ENCODE data around the gene PHLDA3.

Gene PHLDA3

DNA sequence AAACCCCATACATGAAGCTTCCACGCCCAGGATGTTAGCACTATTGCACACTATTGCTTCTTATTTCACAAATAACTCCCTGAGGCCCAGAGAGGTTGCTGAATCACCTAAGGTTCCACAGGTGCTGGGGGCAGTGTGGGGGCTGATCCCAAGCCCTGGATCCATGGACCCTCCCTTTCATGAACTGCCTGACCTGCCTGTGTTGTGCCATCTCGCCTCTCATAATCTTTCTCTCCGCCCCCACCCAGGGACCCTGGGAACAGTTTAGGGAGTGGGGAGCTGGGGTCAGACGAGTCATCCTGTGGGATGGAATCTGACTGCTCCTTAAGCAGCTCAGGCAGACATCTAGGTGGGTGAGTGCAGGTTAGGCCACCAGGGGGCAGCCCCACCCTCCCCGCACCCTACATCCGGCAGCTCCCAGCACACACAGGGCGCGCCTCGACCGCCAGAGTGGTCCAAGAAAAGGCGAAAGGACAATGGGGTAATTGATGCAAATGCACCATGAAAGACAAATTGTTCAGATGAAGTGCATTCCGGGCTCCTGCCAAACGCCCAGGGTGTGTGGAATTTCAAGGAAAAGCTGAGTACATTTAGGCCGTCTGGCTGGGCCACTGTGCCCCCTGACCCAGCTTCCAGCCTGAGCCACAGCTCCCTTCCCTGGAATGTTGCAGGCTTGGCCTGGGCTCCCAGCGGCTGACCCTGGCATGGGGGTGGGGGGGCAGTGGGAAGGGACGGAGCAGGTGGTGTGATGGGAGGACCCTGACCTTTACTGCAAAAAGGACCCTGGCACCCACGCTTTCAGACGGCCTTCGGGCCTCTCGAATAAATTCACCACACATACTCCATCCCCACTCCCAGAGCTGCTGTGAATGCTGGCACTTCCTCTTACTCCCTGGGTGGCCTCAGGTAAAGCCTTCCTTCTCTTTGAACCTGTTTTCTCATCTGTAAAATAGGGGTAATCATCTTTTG, 20.8 kb downstream of the PHLDA3 start (continued):
- TF ChIP-seq, protein P1, sequence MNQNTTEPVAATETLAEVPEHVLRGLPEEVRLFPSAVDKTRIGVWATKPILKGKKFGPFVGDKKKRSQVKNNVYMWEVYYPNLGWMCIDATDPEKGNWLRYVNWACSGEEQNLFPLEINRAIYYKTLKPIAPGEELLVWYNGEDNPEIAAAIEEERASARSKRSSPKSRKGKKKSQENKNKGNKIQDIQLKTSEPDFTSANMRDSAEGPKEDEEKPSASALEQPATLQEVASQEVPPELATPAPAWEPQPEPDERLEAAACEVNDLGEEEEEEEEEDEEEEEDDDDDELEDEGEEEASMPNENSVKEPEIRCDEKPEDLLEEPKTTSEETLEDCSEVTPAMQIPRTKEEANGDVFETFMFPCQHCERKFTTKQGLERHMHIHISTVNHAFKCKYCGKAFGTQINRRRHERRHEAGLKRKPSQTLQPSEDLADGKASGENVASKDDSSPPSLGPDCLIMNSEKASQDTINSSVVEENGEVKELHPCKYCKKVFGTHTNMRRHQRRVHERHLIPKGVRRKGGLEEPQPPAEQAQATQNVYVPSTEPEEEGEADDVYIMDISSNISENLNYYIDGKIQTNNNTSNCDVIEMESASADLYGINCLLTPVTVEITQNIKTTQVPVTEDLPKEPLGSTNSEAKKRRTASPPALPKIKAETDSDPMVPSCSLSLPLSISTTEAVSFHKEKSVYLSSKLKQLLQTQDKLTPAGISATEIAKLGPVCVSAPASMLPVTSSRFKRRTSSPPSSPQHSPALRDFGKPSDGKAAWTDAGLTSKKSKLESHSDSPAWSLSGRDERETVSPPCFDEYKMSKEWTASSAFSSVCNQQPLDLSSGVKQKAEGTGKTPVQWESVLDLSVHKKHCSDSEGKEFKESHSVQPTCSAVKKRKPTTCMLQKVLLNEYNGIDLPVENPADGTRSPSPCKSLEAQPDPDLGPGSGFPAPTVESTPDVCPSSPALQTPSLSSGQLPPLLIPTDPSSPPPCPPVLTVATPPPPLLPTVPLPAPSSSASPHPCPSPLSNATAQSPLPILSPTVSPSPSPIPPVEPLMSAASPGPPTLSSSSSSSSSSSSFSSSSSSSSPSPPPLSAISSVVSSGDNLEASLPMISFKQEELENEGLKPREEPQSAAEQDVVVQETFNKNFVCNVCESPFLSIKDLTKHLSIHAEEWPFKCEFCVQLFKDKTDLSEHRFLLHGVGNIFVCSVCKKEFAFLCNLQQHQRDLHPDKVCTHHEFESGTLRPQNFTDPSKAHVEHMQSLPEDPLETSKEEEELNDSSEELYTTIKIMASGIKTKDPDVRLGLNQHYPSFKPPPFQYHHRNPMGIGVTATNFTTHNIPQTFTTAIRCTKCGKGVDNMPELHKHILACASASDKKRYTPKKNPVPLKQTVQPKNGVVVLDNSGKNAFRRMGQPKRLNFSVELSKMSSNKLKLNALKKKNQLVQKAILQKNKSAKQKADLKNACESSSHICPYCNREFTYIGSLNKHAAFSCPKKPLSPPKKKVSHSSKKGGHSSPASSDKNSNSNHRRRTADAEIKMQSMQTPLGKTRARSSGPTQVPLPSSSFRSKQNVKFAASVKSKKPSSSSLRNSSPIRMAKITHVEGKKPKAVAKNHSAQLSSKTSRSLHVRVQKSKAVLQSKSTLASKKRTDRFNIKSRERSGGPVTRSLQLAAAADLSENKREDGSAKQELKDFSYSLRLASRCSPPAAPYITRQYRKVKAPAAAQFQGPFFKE (tag by site-specific recombination; IDR thresholded peaks at IDR 0.05; ENCODE audit: borderline replicate concordance), result no peak
- TF ChIP-seq ZNF596 (tag by site-specific recombination; IDR thresholded peaks at IDR 0.05) (no peak), ZNF623 (tag by site-specific recombination; IDR thresholded peaks at IDR 0.05) (no peak), WT1 (tag by site-specific recombination; IDR thresholded peaks at IDR 0.05) (no peak), ZNF600 (tag by site-specific recombination; IDR thresholded peaks at IDR 0.05) (peak; percentile 74), RBAK (tag by site-specific recombination; IDR thresholded peaks at IDR 0.05) (no peak), ZNF514 (tag by site-specific recombination; IDR thresholded peaks at IDR 0.05) (no peak), SP3 (tag by site-specific recombination; IDR thresholded peaks at IDR 0.05) (peak; percentile 15; the same call in 1 of the 2 replicates), ZBTB17 (tag by site-specific recombination; IDR thresholded peaks at IDR 0.05) (no peak), ZNF747 (tag by site-specific recombination; IDR thresholded peaks at IDR 0.05) (no peak), ZBTB21 (tag by site-specific recombination; IDR thresholded peaks at IDR 0.05) (no peak), ZNF211 (tag by site-specific recombination; IDR thresholded peaks at IDR 0.05; ENCODE audit: low read depth) (no peak), YY1 (tag by site-specific recombination; IDR thresholded peaks at IDR 0.05) (no peak), ZNF624 (tag by site-specific recombination; IDR thresholded peaks at IDR 0.05) (no peak)
- TF ChIP-seq, protein P2, sequence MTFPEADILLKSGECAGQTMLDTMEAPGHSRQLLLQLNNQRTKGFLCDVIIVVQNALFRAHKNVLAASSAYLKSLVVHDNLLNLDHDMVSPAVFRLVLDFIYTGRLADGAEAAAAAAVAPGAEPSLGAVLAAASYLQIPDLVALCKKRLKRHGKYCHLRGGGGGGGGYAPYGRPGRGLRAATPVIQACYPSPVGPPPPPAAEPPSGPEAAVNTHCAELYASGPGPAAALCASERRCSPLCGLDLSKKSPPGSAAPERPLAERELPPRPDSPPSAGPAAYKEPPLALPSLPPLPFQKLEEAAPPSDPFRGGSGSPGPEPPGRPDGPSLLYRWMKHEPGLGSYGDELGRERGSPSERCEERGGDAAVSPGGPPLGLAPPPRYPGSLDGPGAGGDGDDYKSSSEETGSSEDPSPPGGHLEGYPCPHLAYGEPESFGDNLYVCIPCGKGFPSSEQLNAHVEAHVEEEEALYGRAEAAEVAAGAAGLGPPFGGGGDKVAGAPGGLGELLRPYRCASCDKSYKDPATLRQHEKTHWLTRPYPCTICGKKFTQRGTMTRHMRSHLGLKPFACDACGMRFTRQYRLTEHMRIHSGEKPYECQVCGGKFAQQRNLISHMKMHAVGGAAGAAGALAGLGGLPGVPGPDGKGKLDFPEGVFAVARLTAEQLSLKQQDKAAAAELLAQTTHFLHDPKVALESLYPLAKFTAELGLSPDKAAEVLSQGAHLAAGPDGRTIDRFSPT (tag by site-specific recombination; IDR thresholded peaks at IDR 0.05), result no peak
- TF ChIP-seq, protein P3, sequence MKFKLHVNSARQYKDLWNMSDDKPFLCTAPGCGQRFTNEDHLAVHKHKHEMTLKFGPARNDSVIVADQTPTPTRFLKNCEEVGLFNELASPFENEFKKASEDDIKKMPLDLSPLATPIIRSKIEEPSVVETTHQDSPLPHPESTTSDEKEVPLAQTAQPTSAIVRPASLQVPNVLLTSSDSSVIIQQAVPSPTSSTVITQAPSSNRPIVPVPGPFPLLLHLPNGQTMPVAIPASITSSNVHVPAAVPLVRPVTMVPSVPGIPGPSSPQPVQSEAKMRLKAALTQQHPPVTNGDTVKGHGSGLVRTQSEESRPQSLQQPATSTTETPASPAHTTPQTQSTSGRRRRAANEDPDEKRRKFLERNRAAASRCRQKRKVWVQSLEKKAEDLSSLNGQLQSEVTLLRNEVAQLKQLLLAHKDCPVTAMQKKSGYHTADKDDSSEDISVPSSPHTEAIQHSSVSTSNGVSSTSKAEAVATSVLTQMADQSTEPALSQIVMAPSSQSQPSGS (tag by site-specific recombination; IDR thresholded peaks at IDR 0.05; ENCODE audit: low read depth), result no peak
- TF ChIP-seq, protein P4, sequence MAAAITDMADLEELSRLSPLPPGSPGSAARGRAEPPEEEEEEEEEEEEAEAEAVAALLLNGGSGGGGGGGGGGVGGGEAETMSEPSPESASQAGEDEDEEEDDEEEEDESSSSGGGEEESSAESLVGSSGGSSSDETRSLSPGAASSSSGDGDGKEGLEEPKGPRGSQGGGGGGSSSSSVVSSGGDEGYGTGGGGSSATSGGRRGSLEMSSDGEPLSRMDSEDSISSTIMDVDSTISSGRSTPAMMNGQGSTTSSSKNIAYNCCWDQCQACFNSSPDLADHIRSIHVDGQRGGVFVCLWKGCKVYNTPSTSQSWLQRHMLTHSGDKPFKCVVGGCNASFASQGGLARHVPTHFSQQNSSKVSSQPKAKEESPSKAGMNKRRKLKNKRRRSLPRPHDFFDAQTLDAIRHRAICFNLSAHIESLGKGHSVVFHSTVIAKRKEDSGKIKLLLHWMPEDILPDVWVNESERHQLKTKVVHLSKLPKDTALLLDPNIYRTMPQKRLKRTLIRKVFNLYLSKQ (tag by site-specific recombination; IDR thresholded peaks at IDR 0.05; ENCODE audit: borderline replicate concordance), result no peak
- TF ChIP-seq, protein P5, sequence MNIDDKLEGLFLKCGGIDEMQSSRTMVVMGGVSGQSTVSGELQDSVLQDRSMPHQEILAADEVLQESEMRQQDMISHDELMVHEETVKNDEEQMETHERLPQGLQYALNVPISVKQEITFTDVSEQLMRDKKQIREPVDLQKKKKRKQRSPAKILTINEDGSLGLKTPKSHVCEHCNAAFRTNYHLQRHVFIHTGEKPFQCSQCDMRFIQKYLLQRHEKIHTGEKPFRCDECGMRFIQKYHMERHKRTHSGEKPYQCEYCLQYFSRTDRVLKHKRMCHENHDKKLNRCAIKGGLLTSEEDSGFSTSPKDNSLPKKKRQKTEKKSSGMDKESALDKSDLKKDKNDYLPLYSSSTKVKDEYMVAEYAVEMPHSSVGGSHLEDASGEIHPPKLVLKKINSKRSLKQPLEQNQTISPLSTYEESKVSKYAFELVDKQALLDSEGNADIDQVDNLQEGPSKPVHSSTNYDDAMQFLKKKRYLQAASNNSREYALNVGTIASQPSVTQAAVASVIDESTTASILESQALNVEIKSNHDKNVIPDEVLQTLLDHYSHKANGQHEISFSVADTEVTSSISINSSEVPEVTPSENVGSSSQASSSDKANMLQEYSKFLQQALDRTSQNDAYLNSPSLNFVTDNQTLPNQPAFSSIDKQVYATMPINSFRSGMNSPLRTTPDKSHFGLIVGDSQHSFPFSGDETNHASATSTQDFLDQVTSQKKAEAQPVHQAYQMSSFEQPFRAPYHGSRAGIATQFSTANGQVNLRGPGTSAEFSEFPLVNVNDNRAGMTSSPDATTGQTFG (tag by site-specific recombination; IDR thresholded peaks at IDR 0.05; ENCODE audit: borderline replicate concordance), result no peak
- TF ChIP-seq, protein P6, sequence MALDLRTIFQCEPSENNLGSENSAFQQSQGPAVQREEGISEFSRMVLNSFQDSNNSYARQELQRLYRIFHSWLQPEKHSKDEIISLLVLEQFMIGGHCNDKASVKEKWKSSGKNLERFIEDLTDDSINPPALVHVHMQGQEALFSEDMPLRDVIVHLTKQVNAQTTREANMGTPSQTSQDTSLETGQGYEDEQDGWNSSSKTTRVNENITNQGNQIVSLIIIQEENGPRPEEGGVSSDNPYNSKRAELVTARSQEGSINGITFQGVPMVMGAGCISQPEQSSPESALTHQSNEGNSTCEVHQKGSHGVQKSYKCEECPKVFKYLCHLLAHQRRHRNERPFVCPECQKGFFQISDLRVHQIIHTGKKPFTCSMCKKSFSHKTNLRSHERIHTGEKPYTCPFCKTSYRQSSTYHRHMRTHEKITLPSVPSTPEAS (tag by site-specific recombination; IDR thresholded peaks at IDR 0.05), result no peak
- TF ChIP-seq, protein P7, sequence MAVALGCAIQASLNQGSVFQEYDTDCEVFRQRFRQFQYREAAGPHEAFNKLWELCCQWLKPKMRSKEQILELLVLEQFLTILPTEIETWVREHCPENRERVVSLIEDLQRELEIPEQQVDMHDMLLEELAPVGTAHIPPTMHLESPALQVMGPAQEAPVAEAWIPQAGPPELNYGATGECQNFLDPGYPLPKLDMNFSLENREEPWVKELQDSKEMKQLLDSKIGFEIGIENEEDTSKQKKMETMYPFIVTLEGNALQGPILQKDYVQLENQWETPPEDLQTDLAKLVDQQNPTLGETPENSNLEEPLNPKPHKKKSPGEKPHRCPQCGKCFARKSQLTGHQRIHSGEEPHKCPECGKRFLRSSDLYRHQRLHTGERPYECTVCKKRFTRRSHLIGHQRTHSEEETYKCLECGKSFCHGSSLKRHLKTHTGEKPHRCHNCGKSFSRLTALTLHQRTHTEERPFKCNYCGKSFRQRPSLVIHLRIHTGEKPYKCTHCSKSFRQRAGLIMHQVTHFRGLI (tag by site-specific recombination; IDR thresholded peaks at IDR 0.05), result no peak
